ENCODE data around the gene WDR45B.

DNA sequence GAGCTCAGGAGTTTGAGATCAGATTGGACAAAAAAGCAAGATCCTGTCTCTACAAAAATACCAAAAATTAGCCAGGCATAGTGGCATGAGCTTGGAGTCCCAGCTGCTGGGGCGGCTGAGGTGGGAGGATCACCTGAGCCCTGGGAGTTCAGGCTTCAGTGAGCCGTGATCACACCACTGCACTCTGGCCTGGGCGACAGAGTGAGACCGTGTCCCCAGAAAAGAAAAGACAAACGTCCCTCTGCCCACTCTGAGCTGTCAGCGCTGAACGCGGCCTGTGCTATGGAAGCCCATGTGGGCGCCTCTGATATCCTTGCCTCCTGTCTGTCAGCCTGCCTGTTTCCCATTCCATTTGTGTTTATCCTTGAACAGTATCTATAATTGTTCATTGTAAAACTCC lies 78.0 kb downstream of the WDR45B start:
- TF ChIP-seq GATA2 (IDR thresholded peaks at IDR 0.05; ENCODE audit: low read depth, low read length) (no peak), GATA3 (IDR thresholded peaks at IDR 0.05; ENCODE audit: low read depth, low read length) (no peak)
